Neural cell (in vitro differentiated cells): ENCODE results near the gene MOV10L1. TPM values are rescaled to one million over a fixed set of nuclear protein-coding genes. Genes with fewer than 3 reads are reported as not detected.

Source experiments
- H2AFZ ChIP-seq: fragments of 200-600, 300-800 bp; sonication (generic), shearing (Covaris generic); 2 replicates; pipeline ENCODE4 v1.6.0; 2014; ENCODE audit warnings: low read depth, mild to moderate bottlenecking, antibody characterized with exemption, low read length, moderate library complexity
- H3F3A ChIP-seq: fragments of 200-600 bp; shearing (Covaris generic); 2 replicates; pipeline ENCODE4 v1.6.1; 2016; ENCODE audit warnings: mild to moderate bottlenecking, moderate library complexity, mixed read lengths, antibody characterized with exemption, low read length; ENCODE audit not compliant: insufficient read depth, poor library complexity, severe bottlenecking
- H3K27ac ChIP-seq: fragments of 200-600, 300-800 bp; sonication (generic), shearing (Covaris generic); 2 replicates; pipeline ENCODE4 v1.5.1; 2014; ENCODE audit warnings: mild to moderate bottlenecking, low read length, moderate library complexity
- H3K27me3 ChIP-seq: fragments of 300-800, 200-600 bp; sonication (generic), shearing (Covaris generic); 2 replicates; pipeline ENCODE4 v1.6.0; 2014; ENCODE audit warnings: mild to moderate bottlenecking, low read depth, low read length, moderate library complexity; ENCODE audit not compliant: insufficient read depth
- H3K36me3 ChIP-seq: fragments of 300-800, 200-600 bp; sonication (generic), shearing (Covaris generic); 2 replicates; pipeline ENCODE4 v1.5.1; 2014; ENCODE audit warnings: mild to moderate bottlenecking, antibody characterized with exemption, low read length, moderate library complexity; ENCODE audit not compliant: insufficient read depth
- H3K4me2 ChIP-seq: fragments of 300-800, 200-600 bp; sonication (generic), shearing (Covaris generic); 2 replicates; pipeline ENCODE4 v1.6.0; 2014; ENCODE audit warnings: mild to moderate bottlenecking, low read length
- H3K4me3 ChIP-seq: fragments of 300-800, 200-600 bp; sonication (generic), shearing (Covaris generic); 2 replicates; pipeline ENCODE4 v1.5.1; 2014; ENCODE audit warnings: mild to moderate bottlenecking, low read length, moderate library complexity
- H3K79me2 ChIP-seq: fragments of 200-600 bp; shearing (Covaris generic); replicated peaks from 2 replicates; pipeline ENCODE4 v1.6.0; 2014; ENCODE audit warnings: mild to moderate bottlenecking, low read length, moderate library complexity; ENCODE audit not compliant: insufficient read depth
- H3K9ac ChIP-seq: fragments of 300-800, 200-600 bp; sonication (generic), shearing (Covaris generic); 2 replicates; pipeline ENCODE4 v1.6.1; 2016; ENCODE audit warnings: mild to moderate bottlenecking, low read length, mixed read lengths
- H3K9me2 ChIP-seq: fragments of 200-600 bp; shearing (Covaris generic); 2 replicates; pipeline ENCODE4 v1.6.1; 2016; ENCODE audit warnings: mild to moderate bottlenecking, low read length, mixed read lengths; ENCODE audit not compliant: insufficient read depth
- H3K9me3 ChIP-seq: fragments of 200-600, 300-800 bp; sonication (generic), shearing (Covaris generic); 2 replicates; pipeline ENCODE4 v1.6.1; 2016; ENCODE audit warnings: mild to moderate bottlenecking, mixed run types, low read length, moderate library complexity, mixed read lengths
- H4K20me1 ChIP-seq: fragments of 200-600 bp; shearing (Covaris generic); 2 replicates; pipeline ENCODE4 v1.6.1; 2016; ENCODE audit warnings: mild to moderate bottlenecking, mixed run types; ENCODE audit not compliant: insufficient read depth
- CTCF ChIP-seq: fragments of 450-650 bp; IDR thresholded peaks from 2 replicates; pipeline ENCODE4 v1.5.1; 2014; ENCODE audit warnings: antibody characterized with exemption, mild to moderate bottlenecking, moderate library complexity; ENCODE audit not compliant: poor library complexity, severe bottlenecking
- EP300 ChIP-seq: fragments of 450-650 bp; conservative IDR thresholded peaks from 2 replicates; pipeline ENCODE4 v1.6.1; 2014; ENCODE audit warnings: antibody characterized with exemption, mild to moderate bottlenecking, moderate library complexity; ENCODE audit not compliant: poor library complexity, severe bottlenecking
- EZH2 ChIP-seq: fragments of 200-600, 300-800 bp; shearing (Covaris generic), sonication (generic); IDR thresholded peaks from 2 replicates; pipeline ENCODE4 v1.6.1; 2014; ENCODE audit warnings: antibody characterized with exemption, low read length, borderline replicate concordance, mild to moderate bottlenecking; ENCODE audit not compliant: insufficient read depth, poor library complexity, severe bottlenecking
- MXI1 ChIP-seq: fragments of 450-650 bp; conservative IDR thresholded peaks from 2 replicates; pipeline ENCODE4 v1.6.1; 2014; ENCODE audit warnings: antibody characterized with exemption, mild to moderate bottlenecking; ENCODE audit not compliant: poor library complexity, severe bottlenecking
- POLR2AphosphoS5 ChIP-seq: IDR thresholded peaks from 2 replicates; pipeline ENCODE4 v1.6.1; 2012
- RAD21 ChIP-seq: fragments of 450-650 bp; conservative IDR thresholded peaks from 2 replicates; pipeline ENCODE4 v1.6.1; 2014; ENCODE audit warnings: antibody characterized with exemption, mild to moderate bottlenecking, moderate library complexity
- REST ChIP-seq: IDR thresholded peaks from 2 replicates; pipeline ENCODE4 v1.6.1; 2012; ENCODE audit warnings: borderline replicate concordance
- SMC3 ChIP-seq: fragments of 450-650 bp; conservative IDR thresholded peaks from 2 replicates; pipeline ENCODE4 v1.6.1; 2014; ENCODE audit warnings: antibody characterized with exemption, mild to moderate bottlenecking, moderate library complexity; ENCODE audit not compliant: poor library complexity
- TAF1 ChIP-seq: IDR thresholded peaks from 2 replicates; pipeline ENCODE4 v1.6.1; 2012; ENCODE audit warnings: low read depth
- polyA plus RNA-seq: library from polyadenylated mRNA; depleted of rRNA; stranded (reverse); fragments of >200 nt; gene quantifications from 2 replicates; pipeline ENCODE4 v1.2.3, GENCODE V29; 2014

Gene MOV10L1
- polyA plus RNA-seq, 1 donor from 2014 or later, result not detected

- Histone ChIP-seq H3K27ac (no peak overlapping the region), H3K9me3 (no peaks in the 10 kb centered on the region), H3K79me2 (no peaks in the 10 kb centered on the region), H4K20me1 (no peaks in the 10 kb centered on the region), H3K36me3 (no peaks in the 10 kb centered on the region), H3F3A (no peaks in the 10 kb centered on the region), H3K4me3 (no peak overlapping the region), H3K9me2 (no peaks in the 10 kb centered on the region), H3K4me2 (no peak overlapping the region), H3K27me3 (no peaks in the 10 kb centered on the region), H2AFZ (no peak overlapping the region), H3K9ac (no peak overlapping the region)
- no peak for TF ChIP-seq EZH2
- TF ChIP-seq SMC3, result no peak
- no peak for TF ChIP-seq MXI1
- no peak for TF ChIP-seq TAF1
- TF ChIP-seq CTCF, result no peak
- no peak for TF ChIP-seq EP300
- TF ChIP-seq RAD21, result no peak
- TF ChIP-seq REST, result no peak
- no peak for TF ChIP-seq POLR2AphosphoS5
Observed at GRCh38 chr22:50098052-50098451, 8.2 kb downstream of the MOV10L1 start.

GRCh38 chr22:50101870-50102565 lies 12.2 kb downstream of the MOV10L1 start:
- no peaks in the 10 kb centered on the region for H3K9me2 ChIP-seq
- no peak overlapping the region for H3K9ac ChIP-seq
- H3K27ac ChIP-seq, result no peak overlapping the region
- no peaks in the 10 kb centered on the region for H3F3A ChIP-seq
- no peaks in the 10 kb centered on the region for H3K9me3 ChIP-seq
- TF ChIP-seq POLR2AphosphoS5 (no peak), REST (no peak), CTCF (no peak), MXI1 (no peak), RAD21 (no peak), TAF1 (no peak), EP300 (no peak), EZH2 (no peak), SMC3 (no peak)
- H3K36me3 ChIP-seq, result no peaks in the 10 kb centered on the region
- no peaks in the 10 kb centered on the region for H3K79me2 ChIP-seq
- no peak overlapping the region for H3K4me2 ChIP-seq
- no peak overlapping the region for H2AFZ ChIP-seq
- H3K4me3 ChIP-seq, result no peak overlapping the region
- H3K27me3 ChIP-seq, result no peaks in the 10 kb centered on the region
- H4K20me1 ChIP-seq, result no peaks in the 10 kb centered on the region
